Stimulated activated CD8-positive, alpha-beta memory T cell treated with anti-CD3 and anti-CD28 coated beads, Interleukin-12 subunit alpha, Interleukin-12 subunit beta, amount 100 ng/mL, for 4 hours (primary cell): ENCODE results near the gene EIF4G3.
"Not testable (repeated sequence)": the region's sequence is repeated elsewhere in the genome, so short reads cannot be mapped to it uniquely, and the experiment has no call there.

Experiments
- DNase-seq: peaks from one replicate; pipeline ENCODE4 v3.0.0-alpha.2; 2020; ENCODE audit warnings: low read depth

EIF4G3 gene

DNA sequence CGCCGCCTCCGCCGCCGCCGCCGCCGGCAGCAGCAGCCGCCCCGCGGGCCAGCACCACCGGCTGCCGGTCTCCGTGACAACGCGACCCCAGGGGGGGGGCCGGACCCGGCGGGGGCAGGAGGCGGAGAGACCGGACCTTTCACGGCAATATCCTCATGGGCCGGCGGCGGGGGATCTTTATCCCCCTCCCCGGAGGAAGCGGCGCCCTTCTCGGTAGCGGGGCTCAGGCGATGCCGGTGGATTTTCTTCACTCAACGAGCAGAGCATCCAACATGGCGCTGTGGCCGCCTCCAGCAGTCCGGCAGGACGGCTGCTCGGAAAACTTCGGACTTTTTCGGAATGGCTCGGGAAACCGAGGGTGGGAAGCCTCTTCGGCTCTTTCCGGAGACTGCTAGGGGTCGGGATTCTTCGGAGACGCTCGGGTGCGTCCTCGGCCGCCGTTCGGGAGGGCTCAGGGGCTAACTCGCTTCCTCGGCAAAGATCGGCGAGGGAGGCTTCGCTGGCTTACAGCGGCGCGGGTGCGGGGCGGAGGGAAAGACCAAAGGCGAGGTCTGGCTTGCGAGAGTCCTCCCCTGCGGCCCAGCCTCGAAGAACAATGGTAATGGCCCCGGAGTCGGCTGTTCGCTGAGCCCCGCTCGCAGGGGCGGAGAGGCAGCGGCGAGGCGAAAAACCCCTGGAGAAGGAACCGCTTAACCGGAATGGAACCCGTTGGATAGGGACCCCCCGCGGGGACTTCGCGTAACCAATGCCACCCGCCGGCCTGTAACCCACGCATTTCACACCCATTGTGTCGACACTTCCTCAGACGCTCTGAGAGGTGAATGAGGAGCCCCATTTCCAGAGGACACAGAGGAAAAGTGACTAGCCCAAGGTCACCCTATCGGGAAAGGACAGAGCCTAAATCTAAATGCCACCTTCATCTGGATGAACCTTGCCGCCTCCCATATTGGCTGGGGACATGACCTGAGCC, at the start of gene EIF4G3:
EIF4G3 (minus strand) TSS at position 312 of the 970 bp plus-strand sequence. CDS start 174,155 bp downstream, outside the sequence.
- peak; percentile 97 for DNase-seq

DNA sequence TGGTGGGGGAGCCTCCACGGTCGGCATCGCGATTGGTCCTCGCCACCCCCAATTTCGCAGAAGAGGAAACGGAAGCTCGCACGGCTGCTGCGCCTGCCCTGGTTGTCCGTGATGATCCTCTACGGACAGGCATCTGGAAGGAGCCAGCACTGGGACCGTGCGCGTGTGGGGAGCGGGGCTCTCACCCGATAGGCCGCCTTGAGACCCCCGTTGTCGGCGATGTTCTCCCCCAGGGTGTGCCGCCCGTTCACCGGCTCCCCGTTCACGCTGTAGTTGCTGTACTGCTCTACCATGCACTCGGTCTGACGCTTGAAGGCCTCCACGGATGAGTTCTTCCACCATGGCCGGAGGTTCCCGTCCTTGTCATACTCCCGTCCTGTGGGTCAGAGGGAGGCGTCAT, 48.4 kb upstream of the EIF4G3 start:
- no peak for DNase-seq

- no peak for DNase-seq
Measured at GRCh38 chr1:21220815-21221214, 44.1 kb upstream of the EIF4G3 start.

DNA sequence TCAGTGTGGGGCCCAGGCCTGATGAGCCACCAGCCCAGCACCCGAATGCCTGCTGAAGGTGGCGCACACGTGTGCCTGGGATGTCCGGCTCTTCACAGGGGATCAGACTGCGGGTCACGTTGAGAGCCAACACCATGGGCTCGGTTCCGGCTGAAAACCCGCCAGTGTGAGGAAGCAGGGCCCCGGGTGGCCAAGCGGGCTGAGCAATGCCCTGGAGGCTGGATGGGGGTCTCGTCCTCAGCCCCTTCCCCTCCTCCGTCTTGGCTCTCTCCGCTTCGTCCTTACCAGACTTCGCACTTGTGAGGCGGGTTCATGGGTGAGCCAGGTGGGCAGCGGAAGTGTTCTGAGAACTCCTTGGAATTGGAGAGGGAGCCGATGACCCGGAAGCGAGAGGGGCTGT, 43.0 kb upstream of the EIF4G3 start:
- DNase-seq: no peak

DNA sequence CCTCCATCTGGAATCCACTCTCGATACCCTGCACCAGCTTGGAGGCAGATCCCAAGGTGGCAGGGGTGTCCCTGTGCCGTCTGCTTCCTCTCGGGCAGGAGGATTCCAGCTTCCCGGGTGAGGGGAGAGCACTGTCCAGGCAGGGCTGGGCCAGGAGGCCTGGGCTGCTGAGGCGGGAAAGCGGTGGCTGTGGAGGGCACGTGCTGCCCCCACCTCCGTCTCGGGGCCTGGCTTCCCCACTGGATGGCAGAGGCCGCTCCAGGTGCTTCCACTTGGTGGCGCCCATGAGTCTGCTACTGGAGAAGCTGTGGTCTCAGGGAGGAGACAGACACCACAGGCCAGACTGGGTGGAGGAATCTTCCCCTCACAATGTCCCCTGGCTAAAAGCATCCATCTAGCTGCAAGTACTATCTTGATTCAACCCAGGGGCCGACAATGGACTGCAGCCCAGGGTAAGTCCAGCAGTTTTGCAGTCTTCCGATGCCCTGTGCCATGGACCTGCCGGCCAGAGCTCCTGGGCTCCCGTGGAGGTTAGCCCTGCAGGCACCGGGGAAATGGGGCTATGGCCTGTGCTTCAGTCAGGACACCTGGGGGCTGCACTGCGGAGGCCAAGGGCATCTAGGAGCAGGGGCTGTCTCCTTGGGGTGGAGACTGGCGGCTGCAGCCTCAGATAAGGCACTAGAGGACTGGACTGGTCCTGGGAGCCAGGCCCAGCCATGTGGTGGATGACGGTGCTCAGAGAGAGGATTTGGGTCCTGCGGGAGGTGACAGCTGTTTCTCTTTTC, 41.3 kb upstream of the EIF4G3 start:
- DNase-seq: no peak

DNA sequence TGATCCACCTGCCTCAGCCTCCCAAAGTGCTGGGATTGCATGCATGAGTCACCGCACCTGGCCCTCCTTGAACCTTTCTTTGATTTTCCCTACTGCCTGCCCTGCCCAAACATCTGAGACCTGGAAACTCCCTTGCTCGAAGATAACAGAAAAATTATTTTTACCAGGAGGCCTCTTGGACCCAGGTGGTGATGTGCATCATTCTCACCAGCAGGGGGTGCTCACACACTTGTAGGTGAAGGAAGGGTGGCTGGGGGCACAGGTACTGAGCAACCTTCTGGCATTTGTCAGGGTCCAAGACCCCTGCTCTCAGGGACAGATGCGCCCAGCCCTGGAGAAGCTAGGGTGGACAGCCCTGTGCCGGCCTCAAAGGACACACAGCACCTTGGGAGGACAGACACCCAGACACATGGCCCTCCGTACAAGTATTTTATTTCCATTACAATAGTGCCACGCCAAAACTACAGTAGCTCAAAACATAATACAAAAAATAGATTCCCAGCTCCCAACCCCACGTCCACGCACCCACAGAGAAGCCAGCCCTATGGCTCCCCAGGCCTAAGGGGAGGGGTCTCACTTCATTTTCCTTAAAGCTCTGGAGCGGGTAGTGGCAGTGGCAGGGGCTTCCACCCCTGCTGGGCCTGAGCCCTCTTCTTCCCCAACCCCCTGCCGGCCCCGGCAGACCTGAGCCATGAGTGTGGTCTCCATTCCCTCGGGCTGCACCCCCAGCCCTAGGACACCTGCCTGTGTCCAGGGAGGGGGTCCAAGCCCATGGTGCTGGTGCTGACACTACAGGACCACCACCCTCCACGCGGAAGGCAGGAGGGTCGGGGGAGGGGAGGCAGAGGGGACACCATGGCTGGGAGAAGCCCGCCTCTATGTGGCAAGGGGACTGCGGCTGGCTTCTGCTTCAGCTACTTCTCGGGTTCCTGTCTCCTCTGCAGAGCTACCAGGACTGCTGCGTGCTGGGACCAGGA, 40.4 kb upstream of the EIF4G3 start:
- peak; percentile 29 for DNase-seq

- DNase-seq: no peak
Measured at GRCh38 chr1:21212126-21212525, 35.4 kb upstream of the EIF4G3 start.

DNA sequence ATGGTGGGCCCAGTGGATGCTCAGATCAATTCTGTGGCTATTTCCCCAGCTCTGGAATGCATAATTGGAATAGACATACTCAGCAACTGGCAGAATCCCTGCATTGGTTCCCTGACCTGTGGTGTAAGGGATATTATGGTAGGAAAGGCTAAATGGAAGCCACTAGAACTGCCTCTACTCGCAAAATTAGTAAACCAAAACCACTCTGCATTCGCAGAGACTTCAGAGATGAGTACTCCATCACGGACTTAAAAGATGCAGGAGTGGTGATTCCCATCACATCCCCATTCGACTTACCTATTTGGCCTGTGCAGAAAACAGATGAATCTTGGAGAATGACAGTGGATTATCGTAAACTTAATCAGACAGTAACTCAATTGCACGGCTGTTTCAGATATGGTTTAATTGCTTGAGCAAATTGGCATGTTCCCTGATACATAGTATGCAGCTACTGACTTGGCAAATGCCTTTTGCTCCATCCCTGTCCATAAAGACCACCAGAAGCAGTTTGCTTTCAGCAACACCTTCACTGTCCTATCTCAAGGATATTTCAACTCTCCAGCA, 31.5 kb upstream of the EIF4G3 start:
- not testable (repeated sequence) for DNase-seq

GRCh38 chr1:21206117-21206516, 29.4 kb upstream of the EIF4G3 start:
- no peak for DNase-seq

DNA sequence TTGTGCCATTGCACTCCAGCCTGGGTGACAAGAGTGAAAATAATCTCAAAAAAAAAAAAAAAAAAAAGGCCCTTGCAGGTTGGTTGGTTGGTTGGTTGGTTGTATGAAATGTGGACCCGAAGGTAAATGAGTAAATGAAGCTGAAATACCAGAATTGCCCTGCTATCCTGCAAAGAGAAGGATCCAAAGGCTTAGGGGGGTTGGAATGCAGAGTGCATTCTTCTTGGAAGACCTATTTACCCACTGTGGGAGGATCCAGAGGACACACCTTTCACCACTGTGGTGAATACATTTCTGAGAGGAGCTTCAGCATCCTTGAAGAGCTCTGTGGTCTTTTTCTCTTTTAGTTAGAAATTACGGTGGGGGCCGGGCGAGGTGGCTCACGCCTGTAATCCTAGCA, 28.7 kb upstream of the EIF4G3 start:
- no peak for DNase-seq

DNA sequence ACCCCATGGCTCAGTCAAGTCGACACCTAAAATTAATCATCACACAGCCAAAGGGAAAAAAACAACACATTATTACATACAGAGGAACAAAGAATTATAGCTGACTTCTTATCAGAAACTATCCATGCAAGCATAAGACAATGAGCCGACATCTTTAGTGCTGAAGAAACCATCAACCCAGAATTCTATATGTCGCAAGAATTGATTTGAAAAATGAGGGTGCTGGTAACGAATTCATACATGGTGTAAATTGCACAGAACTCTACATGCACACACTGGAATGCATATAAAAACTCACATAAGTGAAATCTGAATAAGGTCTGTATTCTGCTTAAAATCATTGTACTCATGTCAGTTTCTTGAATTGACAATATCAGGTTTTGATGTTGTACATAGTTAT, 25.0 kb upstream of the EIF4G3 start:
- no peak for DNase-seq

DNA sequence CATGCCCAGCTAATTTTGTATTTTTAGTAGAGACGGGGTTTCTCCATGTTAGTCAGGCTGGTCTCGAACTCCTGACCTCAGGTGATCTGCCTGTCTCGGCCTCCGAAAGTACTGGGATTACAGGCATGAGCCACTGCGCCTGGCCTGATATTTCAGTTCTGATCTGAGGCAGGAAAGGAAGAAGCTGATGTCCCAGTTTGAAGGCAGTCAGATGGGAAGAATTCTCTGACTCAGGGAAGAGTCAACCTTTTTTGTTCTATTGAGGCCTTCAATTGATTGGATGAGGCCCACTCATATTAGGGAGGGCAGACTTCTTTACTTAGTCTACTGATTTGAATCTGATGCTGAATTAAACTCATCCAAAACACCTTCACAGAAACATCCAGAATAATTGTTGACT, 24.5 kb upstream of the EIF4G3 start:
- not testable (repeated sequence) for DNase-seq

DNA sequence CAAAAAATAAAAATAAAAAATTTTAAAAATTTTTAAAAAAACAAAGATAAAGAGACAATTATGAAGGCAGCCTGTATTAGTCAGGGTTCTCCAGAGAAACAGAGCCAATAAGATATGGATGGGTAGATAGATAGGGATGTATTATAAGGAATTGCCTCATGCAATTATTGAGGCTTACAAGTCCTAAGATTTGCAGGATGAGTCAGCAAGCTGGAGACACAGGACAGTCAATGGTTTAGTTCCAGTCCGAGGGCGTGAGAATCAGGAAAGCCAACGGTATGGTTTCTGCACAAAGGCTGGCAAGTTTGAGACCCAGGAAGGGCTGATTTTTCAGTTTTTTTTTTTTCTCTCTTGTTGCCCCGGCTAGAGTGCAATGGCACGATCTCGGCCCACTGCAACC, 24.1 kb upstream of the EIF4G3 start:
- no peak for DNase-seq

DNA sequence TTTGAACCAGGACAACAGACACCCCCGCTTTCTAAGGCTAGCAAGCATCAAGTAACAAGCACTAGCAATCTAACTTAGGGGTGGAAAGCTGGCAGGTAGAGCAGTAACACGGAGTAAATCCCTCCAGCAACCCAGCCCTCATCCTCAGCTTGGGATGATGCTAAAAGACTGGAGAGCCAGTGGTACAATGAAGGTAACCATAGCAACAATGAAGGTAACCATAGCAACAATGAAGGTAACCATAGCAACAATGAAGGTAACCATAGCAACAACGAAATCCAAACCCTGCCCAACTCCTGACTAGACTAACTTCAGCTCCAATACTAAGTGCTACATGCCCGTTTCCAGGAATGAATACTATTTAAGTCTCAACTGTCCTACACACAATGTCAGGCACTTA, 22.2 kb upstream of the EIF4G3 start:
- DNase-seq: no peak

- DNase-seq: no peak
Measured at GRCh38 chr1:21192871-21193270, 16.2 kb upstream of the EIF4G3 start.

DNA sequence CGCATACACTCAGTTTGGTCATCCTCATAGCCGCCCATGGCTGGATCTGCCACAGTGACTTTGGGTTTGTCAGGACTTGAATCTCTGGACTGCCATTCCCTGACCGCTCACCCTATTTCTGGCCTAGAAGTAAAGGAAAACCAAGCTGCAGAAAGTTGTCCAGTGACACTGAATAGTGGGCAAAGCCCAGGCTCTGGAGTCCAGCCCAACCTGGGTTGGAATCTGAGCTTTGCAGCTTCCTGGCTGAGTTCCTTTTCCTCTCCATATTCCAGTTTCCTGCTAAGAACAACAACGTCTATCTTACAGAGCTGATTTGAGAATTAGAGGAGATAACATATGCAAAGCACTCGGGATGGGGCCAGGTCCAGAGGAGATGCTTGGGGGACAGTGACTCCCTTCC, 15.6 kb upstream of the EIF4G3 start:
- no peak for DNase-seq

GRCh38 chr1:21190771-21191170, 14.1 kb upstream of the EIF4G3 start:
- not testable (repeated sequence) for DNase-seq

DNA sequence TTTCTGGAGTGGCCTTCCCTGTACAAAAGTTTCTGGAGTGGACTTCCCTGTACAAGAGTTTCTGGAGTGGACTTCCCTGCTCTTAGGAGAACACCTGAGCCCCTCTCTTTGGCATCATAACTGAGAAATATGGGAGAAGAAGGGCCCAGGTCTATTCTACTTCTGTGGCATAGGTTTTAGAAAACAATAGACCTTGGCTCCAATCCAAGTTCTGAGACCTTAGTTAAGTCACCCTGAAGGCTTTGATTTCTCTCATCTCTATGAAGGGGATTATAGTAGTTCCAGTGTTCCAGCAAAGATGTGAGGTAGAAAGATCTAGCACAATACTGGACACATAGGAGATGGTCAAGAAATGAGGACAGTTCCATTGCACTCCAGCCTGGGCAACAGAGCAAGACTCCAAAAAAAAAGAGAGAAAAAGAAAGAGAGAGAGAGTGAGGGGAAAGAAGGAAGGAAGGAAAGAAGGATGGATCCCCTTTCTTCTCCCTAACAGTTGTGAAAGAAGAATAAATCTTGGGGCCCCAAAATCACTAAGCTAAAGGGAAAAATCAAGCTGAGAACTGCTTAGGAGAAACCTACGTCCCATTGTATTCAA, 13.3 kb upstream of the EIF4G3 start:
- no peak for DNase-seq

- no peak for DNase-seq
Measured at GRCh38 chr1:21189421-21189820, 12.7 kb upstream of the EIF4G3 start.

- no peak for DNase-seq
Measured at GRCh38 chr1:21188235-21188634, 11.5 kb upstream of the EIF4G3 start.

DNA sequence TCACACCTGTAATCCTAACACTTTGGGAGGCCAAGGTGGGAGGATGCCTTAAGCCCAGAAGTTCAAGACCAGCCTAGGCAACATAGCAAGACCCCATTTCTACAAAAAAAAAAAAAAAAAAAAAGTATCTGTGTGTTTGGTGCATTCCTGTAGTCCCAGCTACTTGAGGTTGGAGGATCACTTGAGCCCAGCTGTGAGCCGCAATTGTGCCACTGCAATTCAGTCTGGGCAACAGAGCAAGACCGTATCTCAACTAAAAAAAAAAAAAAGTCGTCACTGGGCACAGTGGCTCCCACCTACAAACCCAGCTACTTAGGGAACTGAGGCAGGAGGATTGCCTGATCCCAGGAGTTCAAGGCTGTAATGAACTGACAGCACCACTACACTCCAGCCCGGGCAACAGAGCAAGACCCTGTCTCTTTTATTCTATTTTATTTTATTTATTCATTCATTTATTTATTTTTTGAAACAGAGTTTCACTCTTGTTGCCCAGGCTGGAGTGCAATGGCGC, 8.6 kb upstream of the EIF4G3 start:
- DNase-seq: no peak
